Naive thymus-derived CD8-positive, alpha-beta T cell (primary cell): ENCODE measurements around the gene P3H1. TPM values are rescaled to one million over a fixed set of nuclear protein-coding genes. Genes with fewer than 3 reads are reported as not detected.

Experiments used
- ATAC-seq, 2 donors: fragments of 150-1000 bp; cut with Tn5 transposase in 1 of 2; sonication (Bioruptor Pico), chemical (Tn5 transposase) in 1 of 2; 1 replicate in 1 of 2; 2 replicates in 1 of 2; pipeline ENCODE4 v1.10.0; 2021; ENCODE audit warnings: mild to moderate bottlenecking in 2 of 2, moderate library complexity in 2 of 2
- POLR2A ChIA-PET: fragments of 350-600 bp; sonication (Branson Sonifier 250); formaldehyde crosslinking; loops from one replicate; lab custom pipeline; 2021; ENCODE audit warnings: antibody characterized with exemption; lab: Charles Lee
- DNase-seq, 10 donors: peaks; one replicate each; pipeline versions ENCODE4 v3.0.0 to v3.0.0-alpha.2; 2020 to 2022
- H3K27ac Mint-ChIP-seq, 10 donors: one replicate each; pipeline ENCODE4 v1.8.0; 2020 to 2022; ENCODE audit warnings: mild to moderate bottlenecking in 10 of 10, mixed read lengths in 10 of 10, moderate library complexity in 4 of 10, inconsistent platforms in 1 of 10
- H3K27me3 Mint-ChIP-seq, 5 donors: one replicate each; pipeline ENCODE4 v1.8.0; 2021 to 2022; ENCODE audit warnings: mixed read lengths in 5 of 5
- H3K36me3 Mint-ChIP-seq, 3 donors: one replicate each; pipeline ENCODE4 v1.8.0; 2020 to 2022; ENCODE audit warnings: mixed read lengths in 3 of 3, mild to moderate bottlenecking in 2 of 3, inconsistent platforms in 1 of 3
- H3K4me1 Mint-ChIP-seq, 4 donors: one replicate each; pipeline ENCODE4 v1.8.0; 2021 to 2022; ENCODE audit warnings: mixed read lengths in 4 of 4
- H3K4me3 Mint-ChIP-seq, 10 donors: one replicate each; pipeline ENCODE4 v1.8.0; 2020 to 2022; ENCODE audit warnings: mild to moderate bottlenecking in 10 of 10, mixed read lengths in 10 of 10, moderate library complexity in 6 of 10, inconsistent platforms in 1 of 10
- H3K9me3 Mint-ChIP-seq, 9 donors: one replicate each; pipeline ENCODE4 v1.8.0; 2020 to 2022; ENCODE audit warnings: mixed read lengths in 9 of 9, mild to moderate bottlenecking in 3 of 9, inconsistent platforms in 1 of 9, moderate library complexity in 1 of 9
- polyA plus RNA-seq, 3 donors: library from polyadenylated mRNA; unstranded; fragments of 300-500 nt; fragmentation: Illumina TruSeq; gene quantifications; one replicate each; pipeline ENCODE4 v1.2.3, GENCODE V29; 2021
- total RNA-seq, 8 experiments: library from RNA in 2 of 8; stranded (reverse) in 2 of 8; gene quantifications; one replicate each; pipeline ENCODE4 v1.2.3 and lab custom pipeline; 2021 to 2026

Gene P3H1
- total and polyA plus RNA-seq, 5 experiments from 2014 or later, result 4.3 to 55.2 (median 11.1) TPM

DNA sequence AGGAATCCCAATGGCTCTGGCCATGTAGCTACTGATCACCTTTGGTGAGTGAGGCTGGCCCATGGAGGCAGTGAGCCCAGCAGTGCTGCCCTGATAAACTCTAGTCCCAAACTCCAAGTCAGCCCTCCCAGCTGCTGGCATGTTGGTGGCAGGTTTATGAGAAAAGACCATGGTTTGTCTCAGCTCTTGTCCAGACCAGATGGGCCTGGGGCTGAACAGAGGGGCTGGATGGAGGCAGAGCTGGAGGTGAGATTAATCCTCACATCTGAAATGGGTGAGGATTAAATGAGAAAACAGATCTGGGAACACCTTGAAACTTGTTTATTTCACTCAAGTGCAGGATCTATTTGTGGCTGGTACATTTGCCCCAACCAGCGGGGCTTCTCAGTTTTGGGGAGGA lies 21.2 kb upstream of the P3H1 start:
- peak overlapping the region in 1 of 10 donors; percentile 10 for H3K4me3 Mint-ChIP-seq
- H3K4me1 Mint-ChIP-seq, result peaks cover 16 to 29% (median 20%) of the 10 kb centered on the region in 4 donors
- H3K9me3 Mint-ChIP-seq, result no peaks in the 10 kb centered on the region
- ATAC-seq (no peak), DNase-seq (no peak)
- peaks cover 0 to 2% (median 0%) of the 10 kb centered on the region in 5 donors for H3K27me3 Mint-ChIP-seq
- peak overlapping the region in 1 of 10 donors; percentile 53 for H3K27ac Mint-ChIP-seq
- POLR2A ChIA-PET, result no interaction called here
- H3K36me3 Mint-ChIP-seq, result no peaks in the 10 kb centered on the region

DNA sequence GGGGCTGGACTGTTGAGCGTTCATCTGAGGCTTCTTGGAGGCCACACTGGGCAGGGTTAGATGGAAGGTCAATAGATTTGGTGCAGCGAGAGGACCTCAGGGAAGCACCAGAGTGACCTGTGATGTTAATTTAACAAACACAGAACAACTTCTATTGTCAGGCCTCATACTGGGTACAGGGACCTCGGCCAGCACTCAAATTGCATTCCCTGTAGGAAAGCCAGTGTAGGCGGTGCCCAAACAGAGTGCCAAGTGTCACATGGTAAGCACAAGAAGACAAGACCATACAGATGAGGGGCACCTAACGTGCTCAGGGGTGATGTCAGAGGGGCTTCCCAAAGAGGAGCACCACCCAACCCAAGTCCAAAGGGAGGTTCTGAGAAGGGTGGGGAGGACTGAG lies 19.3 kb upstream of the P3H1 start:
- H3K36me3 Mint-ChIP-seq, result peaks cover 0 to 9% (median 0%) of the 10 kb centered on the region in 3 donors
- H3K9me3 Mint-ChIP-seq, result no peaks in the 10 kb centered on the region
- no peak for ATAC-seq
- no peaks in the 10 kb centered on the region for H3K27me3 Mint-ChIP-seq
- no peak for DNase-seq
- H3K4me3 Mint-ChIP-seq, result peak overlapping the region; percentile 80 to 92 (median 88)
- H3K4me1 Mint-ChIP-seq, result peaks cover 17 to 29% (median 21%) of the 10 kb centered on the region in 4 donors
- POLR2A ChIA-PET, result interaction anchor here (1.5 to 1.8 kb wide), 2 partner anchors 30 to 61 kb away, joined by 5 read pairs; partner anchors contain the start of genes ERMAP and ZNF691
- peak overlapping the region in 9 of 10 donors; percentile 47 to 91 (median 84) for H3K27ac Mint-ChIP-seq

DNA sequence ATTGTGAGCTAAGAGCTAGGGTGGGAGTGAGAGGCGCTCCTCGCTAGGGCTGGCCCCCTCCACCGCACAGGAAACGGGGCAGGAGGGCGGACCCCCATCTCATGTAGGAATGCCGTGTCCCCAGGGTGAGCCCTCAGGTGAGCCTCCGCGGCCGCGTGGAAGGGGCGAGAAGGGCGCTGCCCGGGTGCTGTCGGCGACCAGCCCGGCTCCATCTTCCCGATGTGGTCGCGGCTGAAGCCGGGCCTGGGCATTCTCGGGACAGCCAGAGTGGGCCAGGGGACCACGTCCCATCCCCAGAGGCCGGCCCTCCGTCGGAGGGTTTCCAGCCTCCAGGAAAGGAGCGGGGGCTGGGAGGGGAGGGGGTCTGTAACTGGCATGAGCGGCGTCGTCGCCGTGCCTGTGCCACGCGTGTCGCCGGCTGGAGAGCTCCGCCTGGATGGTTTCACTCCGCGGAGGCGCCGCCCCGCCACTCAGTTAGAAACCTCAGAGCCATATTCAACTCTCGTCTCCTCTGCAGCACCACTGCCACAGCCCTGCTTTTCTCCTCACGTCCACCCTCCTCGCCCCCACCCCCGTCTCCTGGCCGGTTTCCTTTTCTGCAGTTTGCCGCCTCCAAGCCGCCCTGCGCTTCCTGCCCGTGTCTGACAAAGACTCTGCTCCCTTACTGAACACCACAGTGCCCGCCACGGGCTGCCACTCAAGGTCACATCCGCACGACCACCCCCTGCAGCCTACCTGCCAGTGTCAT lies 18.3 kb upstream of the P3H1 start, which contains the start of gene TMEM269:
TMEM269 (plus strand) TSS at position 46 of the 748 bp plus-strand sequence. CDS start 4,903 bp downstream, outside the sequence.
- peak within 1 kb of the TSS; percentile 80 to 92 (median 88) for H3K4me3 Mint-ChIP-seq
- peaks cover 0 to 18% (median 5%) of the 10 kb centered on the region in 3 donors for H3K36me3 Mint-ChIP-seq
- no peaks in the 10 kb centered on the region for H3K9me3 Mint-ChIP-seq
- POLR2A ChIA-PET, result interaction anchor here (0.6 to 1.8 kb wide), 6 partner anchors 18 to 146 kb away, joined by 3 to 12 read pairs (median 5); partner anchors contain the start of genes C1orf50, ERMAP, P3H1 and YBX1
- ATAC-seq (peak; percentile 88 to 90), DNase-seq (peak; percentile 14 to 72 (median 38))
- H3K27me3 Mint-ChIP-seq, result no peaks in the 10 kb centered on the region
- peak within 1 kb of the TSS; percentile 47 to 91 (median 84) for H3K27ac Mint-ChIP-seq
- H3K4me1 Mint-ChIP-seq, result peaks cover 17 to 29% (median 25%) of the 10 kb centered on the region in 4 donors

DNA sequence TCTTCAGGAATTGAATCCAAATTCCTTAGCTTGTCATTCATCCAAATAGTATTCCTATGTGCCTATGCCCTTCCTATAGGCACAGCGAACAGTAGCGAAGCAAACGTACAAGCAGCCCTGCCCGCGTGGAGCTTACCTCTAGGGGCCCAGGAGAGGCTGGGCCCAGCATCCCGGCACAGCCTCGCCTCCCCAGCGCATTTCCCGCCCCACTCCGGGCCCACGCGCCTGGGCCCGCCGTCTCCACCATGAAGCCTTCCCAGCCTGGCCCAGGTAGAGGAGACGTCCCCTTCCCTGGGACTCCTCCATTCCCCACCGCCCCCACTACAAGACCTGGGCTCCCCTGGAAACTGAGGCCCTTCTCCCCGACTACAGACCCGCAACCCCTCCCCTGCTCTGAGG lies 17.7 kb upstream of the P3H1 start:
- H3K36me3 Mint-ChIP-seq, result peaks cover 0 to 23% (median 5%) of the 10 kb centered on the region in 3 donors

DNA sequence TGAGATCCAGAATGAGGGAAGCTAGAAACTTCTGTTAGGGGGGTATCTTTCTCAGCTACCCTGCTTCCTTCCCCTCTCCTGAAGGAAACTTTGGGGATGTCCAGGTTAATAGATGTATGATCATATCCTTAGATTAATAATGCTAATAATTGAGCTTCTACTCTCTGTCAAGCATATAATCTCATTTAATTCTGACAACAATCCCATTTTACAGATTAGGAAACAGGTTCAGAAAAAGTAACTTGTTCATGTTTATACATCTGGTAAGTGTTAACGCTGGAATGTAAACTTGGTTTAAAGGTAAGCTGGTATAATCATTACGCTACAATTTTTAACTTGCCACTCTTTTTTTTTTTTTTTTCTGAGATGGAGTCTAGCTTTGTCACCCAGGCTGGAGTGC lies 16.3 kb upstream of the P3H1 start:
- peak overlapping the region in 1 of 10 donors; percentile 4 for H3K4me3 Mint-ChIP-seq
- DNase-seq, result no peak
- H3K27ac Mint-ChIP-seq, result peak overlapping the region in 2 of 10 donors; percentile 51 to 59
- POLR2A ChIA-PET, result interaction anchor here (0.7 to 1.0 kb wide), 2 partner anchors 13 to 16 kb away, joined by 3 to 4 read pairs; partner anchors contain the start of genes C1orf50 and P3H1
- ATAC-seq, result no peak
- no peaks in the 10 kb centered on the region for H3K27me3 Mint-ChIP-seq
- H3K36me3 Mint-ChIP-seq, result peaks cover 0 to 38% (median 5%) of the 10 kb centered on the region in 3 donors
- H3K9me3 Mint-ChIP-seq, result no peaks in the 10 kb centered on the region
- peaks cover 17 to 30% (median 29%) of the 10 kb centered on the region in 4 donors for H3K4me1 Mint-ChIP-seq

More for the DNA sequence above, 17.7 kb upstream of the P3H1 start:
- DNase-seq (peak in 1 of 10 donors; percentile 63), ATAC-seq (no peak)
- POLR2A ChIA-PET, result interaction anchor here (0.6 to 1.8 kb wide), 6 partner anchors 18 to 147 kb away, joined by 3 to 12 read pairs (median 5); partner anchors contain the start of genes C1orf50, ERMAP, P3H1 and YBX1
- peak overlapping the region in 7 of 10 donors; percentile 4 to 88 (median 75) for H3K27ac Mint-ChIP-seq
- H3K4me3 Mint-ChIP-seq, result peak overlapping the region in 9 of 10 donors; percentile 28 to 92 (median 66)
- no peaks in the 10 kb centered on the region for H3K9me3 Mint-ChIP-seq
- H3K4me1 Mint-ChIP-seq, result peaks cover 17 to 29% (median 26%) of the 10 kb centered on the region in 4 donors
- no peaks in the 10 kb centered on the region for H3K27me3 Mint-ChIP-seq

DNA sequence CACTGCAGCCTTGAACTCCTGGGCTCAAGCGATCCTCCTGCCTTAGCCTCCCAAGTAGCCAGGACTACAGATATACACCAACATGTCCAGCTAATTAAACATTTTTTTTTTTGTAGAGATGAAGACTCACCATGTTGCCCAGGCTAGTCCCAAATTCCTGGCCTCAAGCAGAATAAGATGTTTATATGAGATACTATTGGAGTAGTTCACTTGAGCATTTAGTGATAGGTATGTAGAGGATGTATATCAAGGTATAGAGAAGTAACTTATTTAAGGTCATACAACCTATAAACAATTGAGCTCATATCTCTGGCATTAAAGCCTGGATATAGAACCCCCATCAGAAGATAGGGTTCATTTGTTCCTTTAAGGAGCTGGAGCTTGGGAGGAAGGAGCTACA lies 13.3 kb upstream of the P3H1 start:
- ATAC-seq (no peak), DNase-seq (no peak)
- Mint-ChIP-seq H3K4me1 (peaks cover 9 to 26% (median 19%) of the 10 kb centered on the region in 4 donors), H3K9me3 (no peaks in the 10 kb centered on the region), H3K4me3 (no peak overlapping the region), H3K27ac (peak overlapping the region in 2 of 10 donors; percentile 12 to 16), H3K27me3 (no peaks in the 10 kb centered on the region), H3K36me3 (peaks cover 0 to 66% (median 6%) of the 10 kb centered on the region in 3 donors)
- POLR2A ChIA-PET, result interaction anchor here (0.7 to 1.0 kb wide), 2 partner anchors 12 to 13 kb away, joined by 3 read pairs; partner anchors contain the start of genes C1orf50 and P3H1

DNA sequence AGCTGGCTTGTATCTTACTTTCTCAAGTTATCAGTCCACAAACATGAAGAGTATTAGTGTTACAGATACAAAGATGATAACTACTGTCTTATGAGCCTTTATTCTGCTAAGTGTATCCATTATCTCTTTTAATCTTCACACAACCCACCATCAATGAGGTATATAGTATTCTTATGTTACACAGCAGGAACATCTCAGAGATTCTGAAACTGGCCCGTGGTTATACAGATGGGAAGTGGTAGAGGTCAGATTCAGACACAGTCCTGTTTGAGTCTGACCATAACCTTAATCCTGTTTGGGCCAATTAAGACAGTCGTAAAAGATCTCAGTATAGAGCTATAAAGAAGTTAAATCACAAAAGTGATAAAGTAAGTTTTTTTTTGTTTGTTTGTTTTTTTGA lies 12.9 kb upstream of the P3H1 start:
- peak overlapping the region in 3 of 10 donors; percentile 34 to 69 (median 65) for H3K27ac Mint-ChIP-seq
- H3K27me3 Mint-ChIP-seq, result no peaks in the 10 kb centered on the region
- ATAC-seq (no peak), DNase-seq (no peak)
- POLR2A ChIA-PET, result interaction anchor here (0.7 to 1.0 kb wide), 2 partner anchors 12 to 13 kb away, joined by 3 read pairs; partner anchors contain the start of genes C1orf50 and P3H1
- no peaks in the 10 kb centered on the region for H3K9me3 Mint-ChIP-seq
- peaks cover 8 to 25% (median 16%) of the 10 kb centered on the region in 4 donors for H3K4me1 Mint-ChIP-seq
- no peak overlapping the region for H3K4me3 Mint-ChIP-seq
- H3K36me3 Mint-ChIP-seq, result peaks cover 0 to 71% (median 6%) of the 10 kb centered on the region in 3 donors

DNA sequence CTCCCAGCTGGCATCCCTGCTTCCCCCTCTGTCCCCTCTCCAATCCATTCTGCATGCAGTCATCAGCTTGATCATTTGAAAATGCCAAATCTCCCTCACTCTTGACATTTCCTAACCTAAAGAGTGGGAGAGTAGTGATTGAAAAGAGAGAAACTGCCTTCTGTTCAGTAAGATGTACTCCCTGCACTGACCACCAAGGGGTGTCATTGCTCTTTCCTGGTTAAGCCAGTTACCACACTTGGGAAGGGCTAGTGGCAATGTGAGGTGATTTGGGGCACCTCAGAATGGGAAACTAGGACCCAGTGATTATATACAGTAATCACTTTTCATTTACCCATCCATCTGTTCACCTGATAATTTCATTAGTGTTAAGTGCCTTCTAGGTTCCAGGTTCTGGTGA lies 11.0 kb upstream of the P3H1 start:
- peak in 4 of 10 donors; percentile 22 to 65 (median 36) for DNase-seq
- peak overlapping the region in 3 of 10 donors; percentile 10 to 63 (median 50) for H3K27ac Mint-ChIP-seq
- POLR2A ChIA-PET, result interaction anchor here (0.5 to 1.4 kb wide), 4 partner anchors 9 to 298 kb away, joined by 3 to 5 read pairs (median 4); partner anchors contain the start of genes C1orf50 and P3H1
- H3K4me1 Mint-ChIP-seq, result peaks cover 6 to 23% (median 16%) of the 10 kb centered on the region in 4 donors
- peak; percentile 47 to 54 for ATAC-seq
- H3K27me3 Mint-ChIP-seq, result no peaks in the 10 kb centered on the region
- H3K36me3 Mint-ChIP-seq, result peaks cover 0 to 88% (median 6%) of the 10 kb centered on the region in 3 donors
- no peaks in the 10 kb centered on the region for H3K9me3 Mint-ChIP-seq
- H3K4me3 Mint-ChIP-seq, result no peak overlapping the region

DNA sequence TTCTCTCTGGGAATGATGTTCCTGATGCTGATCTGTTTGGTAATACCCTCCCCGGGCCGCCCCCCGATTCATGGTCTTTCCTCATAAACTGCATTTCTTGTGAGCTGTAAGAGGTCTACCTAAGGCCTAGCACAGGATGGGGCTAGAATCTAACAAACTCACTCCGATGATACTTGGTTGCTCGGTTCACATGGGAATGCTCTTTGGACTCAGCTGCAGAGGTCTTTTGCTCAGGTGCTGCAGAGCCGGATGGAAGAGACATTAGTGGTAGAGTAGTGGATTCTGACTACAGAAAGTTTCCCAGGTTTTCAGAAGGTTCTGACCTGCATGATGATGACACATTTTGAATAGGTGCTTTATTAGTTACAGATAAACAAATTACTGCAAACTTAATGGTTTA lies 9.7 kb upstream of the P3H1 start:
- H3K4me1 Mint-ChIP-seq, result peaks cover 14 to 29% (median 19%) of the 10 kb centered on the region in 4 donors

DNA sequence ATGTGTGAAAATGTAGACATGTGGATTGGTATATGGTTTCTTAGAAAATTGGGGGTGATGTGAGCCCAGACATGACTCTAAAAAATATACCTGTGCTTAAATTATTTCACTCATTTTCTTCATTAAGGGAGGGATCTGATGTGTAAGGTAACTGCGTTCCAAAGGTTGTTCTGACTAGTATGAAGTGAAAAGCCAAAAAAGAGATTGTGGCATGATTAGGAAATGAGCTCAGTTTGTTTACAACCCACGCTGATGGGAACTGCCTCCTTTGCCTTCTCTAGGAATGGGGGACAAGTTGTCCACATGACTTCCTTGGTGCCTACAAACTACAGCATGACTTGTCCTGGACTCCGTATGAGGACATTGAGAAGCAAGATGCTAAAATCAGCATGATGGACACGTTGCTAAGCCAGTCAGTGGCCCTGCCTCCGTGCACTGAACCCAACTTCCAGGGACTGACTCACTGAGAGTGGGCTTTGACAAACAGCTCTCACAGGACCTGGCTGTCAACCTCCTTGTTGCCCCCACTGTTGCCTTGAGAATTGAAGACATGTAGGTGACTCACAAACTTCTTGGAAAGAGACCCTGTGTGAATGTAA lies 8.2 kb upstream of the P3H1 start:
- Mint-ChIP-seq H3K27ac (peak overlapping the region in 1 of 10 donors; percentile 77), H3K4me1 (peaks cover 20 to 31% (median 25%) of the 10 kb centered on the region in 4 donors), H3K4me3 (no peak overlapping the region), H3K36me3 (peaks cover 0 to 81% (median 5%) of the 10 kb centered on the region in 3 donors), H3K27me3 (no peaks in the 10 kb centered on the region), H3K9me3 (no peaks in the 10 kb centered on the region)
- ATAC-seq (no peak), DNase-seq (no peak)
- POLR2A ChIA-PET, result no interaction called here

More for the DNA sequence above, 9.7 kb upstream of the P3H1 start:
- ATAC-seq (no peak), DNase-seq (no peak)
- POLR2A ChIA-PET, result interaction anchor here (0.6 to 1.2 kb wide), 4 partner anchors 8 to 297 kb away, joined by 3 to 5 read pairs (median 4); partner anchors contain the start of genes C1orf50, ERMAP and P3H1
- Mint-ChIP-seq H3K9me3 (no peaks in the 10 kb centered on the region), H3K27me3 (no peaks in the 10 kb centered on the region), H3K27ac (peak overlapping the region in 2 of 10 donors; percentile 11 to 24), H3K4me3 (no peak overlapping the region), H3K36me3 (peaks cover 0 to 91% (median 6%) of the 10 kb centered on the region in 3 donors)

DNA sequence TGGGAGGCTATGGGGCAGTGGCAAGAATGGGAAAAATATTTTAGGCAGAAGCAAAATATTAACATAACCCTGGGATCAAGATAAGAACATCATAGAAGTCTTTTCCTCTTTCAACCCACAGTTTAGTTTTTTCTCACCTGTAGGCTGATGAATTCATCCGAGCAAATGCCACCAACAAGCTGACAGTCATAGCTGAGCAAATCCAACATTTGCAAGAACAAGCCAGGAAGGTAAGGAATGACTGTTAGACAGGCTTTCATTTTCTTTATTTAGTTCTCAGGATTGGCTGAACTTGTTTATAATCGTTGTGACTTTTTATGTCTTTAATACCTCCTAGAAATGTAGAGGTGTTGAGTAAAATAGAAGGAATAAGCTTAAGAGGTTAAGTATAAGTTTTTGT lies 6.6 kb upstream of the P3H1 start:
- peak overlapping the region in 4 of 10 donors; percentile 39 to 69 (median 55) for H3K27ac Mint-ChIP-seq
- peaks cover 21 to 43% (median 35%) of the 10 kb centered on the region in 4 donors for H3K4me1 Mint-ChIP-seq
- ATAC-seq (no peak), DNase-seq (no peak)
- H3K4me3 Mint-ChIP-seq, result no peak overlapping the region
- no peaks in the 10 kb centered on the region for H3K27me3 Mint-ChIP-seq
- peaks cover 0 to 74% (median 5%) of the 10 kb centered on the region in 3 donors for H3K36me3 Mint-ChIP-seq
- POLR2A ChIA-PET, result no interaction called here
- H3K9me3 Mint-ChIP-seq, result no peaks in the 10 kb centered on the region
